ENCODE measurements around the gene MTTP. TPM values are rescaled to one million over a fixed set of nuclear protein-coding genes. Genes with fewer than 3 reads are reported as not detected.

Gene MTTP
- total and polyA plus RNA-seq, 12 donors, result 0.16 to 0.98 (median 0.31) TPM; not detected in 1

- H3K4me1 ChIP-seq (replicated peaks in 1 of 2), result no peaks in the 10 kb centered on the region
- H3K9me3 ChIP-seq (replicated peaks in 1 of 3), result no peaks in the 10 kb centered on the region
- H3K27me3 ChIP-seq, result no peaks in the 10 kb centered on the region
- TF ChIP-seq POLR2A (IDR thresholded peaks at IDR 0.05), result no peak
- TF ChIP-seq CTCF (IDR thresholded peaks at IDR 0.05), result no peak
- H3K4me3 ChIP-seq, result no peak overlapping the region
- no peak for DNase-seq
- 67 to 89% (median 82%) methylated on average over 5 of the region's 5 CpGs for WGBS, 4 donors
- H3K27ac ChIP-seq, result no peak overlapping the region
- no peaks in the 10 kb centered on the region for H3K36me3 ChIP-seq (replicated peaks in 1 of 2)
- intact Hi-C loops (cut with DNase I), result no loop called here
Observed at GRCh38 chr4:99608417-99608816, 33.8 kb downstream of the MTTP start.

- no peaks in the 10 kb centered on the region for H3K9me3 ChIP-seq (replicated peaks in 1 of 3)
- H3K4me1 ChIP-seq (replicated peaks in 1 of 2), result no peaks in the 10 kb centered on the region
- no peak overlapping the region for H3K27ac ChIP-seq
- no peak overlapping the region for H3K4me3 ChIP-seq
- no peaks in the 10 kb centered on the region for H3K36me3 ChIP-seq (replicated peaks in 1 of 2)
- WGBS, 4 donors, result 87 to 91% (median 91%) methylated on average over 5 of the region's 5 CpGs
- H3K27me3 ChIP-seq, result no peaks in the 10 kb centered on the region
- no peak for TF ChIP-seq POLR2A (IDR thresholded peaks at IDR 0.05)
- TF ChIP-seq CTCF (IDR thresholded peaks at IDR 0.05), result no peak
- no peak for DNase-seq
- intact Hi-C loops (cut with DNase I), result no loop called here
Observed at GRCh38 chr4:99610605-99611175, 36.1 kb downstream of the MTTP start.

- Histone ChIP-seq H3K9me3 (replicated peaks in 1 of 3) (no peaks in the 10 kb centered on the region), H3K27me3 (no peaks in the 10 kb centered on the region), H3K36me3 (replicated peaks in 1 of 2) (no peaks in the 10 kb centered on the region), H3K4me3 (no peak overlapping the region), H3K27ac (no peak overlapping the region), H3K4me1 (replicated peaks in 1 of 2) (no peaks in the 10 kb centered on the region)
- intact Hi-C loops (cut with DNase I), result no loop called here
- TF ChIP-seq POLR2A (IDR thresholded peaks at IDR 0.05) (no peak), CTCF (IDR thresholded peaks at IDR 0.05) (no peak)
- no peak for DNase-seq
- 72 to 83% (median 81%) methylated on average over 3 of the region's 3 CpGs for WGBS, 4 donors
Observed at GRCh38 chr4:99612281-99612680, 37.7 kb downstream of the MTTP start.

GRCh38 chr4:99612704-99613103 is 38.1 kb downstream of the MTTP start:
- no peak for DNase-seq
- no peak overlapping the region for H3K4me3 ChIP-seq
- H3K36me3 ChIP-seq (replicated peaks in 1 of 2), result no peaks in the 10 kb centered on the region
- no peaks in the 10 kb centered on the region for H3K27me3 ChIP-seq
- H3K27ac ChIP-seq, result no peak overlapping the region
- H3K9me3 ChIP-seq (replicated peaks in 1 of 3), result no peaks in the 10 kb centered on the region
- H3K4me1 ChIP-seq (replicated peaks in 1 of 2), result no peaks in the 10 kb centered on the region
- intact Hi-C loops (cut with DNase I), result no loop called here
- TF ChIP-seq CTCF (IDR thresholded peaks at IDR 0.05) (no peak), POLR2A (IDR thresholded peaks at IDR 0.05) (no peak)
- 26 to 72% (median 36%) methylated on average over 5 of the region's 5 CpGs for WGBS, 4 donors

All from adrenal gland (tissue), 12 donors.